OCI-LY3 (cell line): ENCODE results near the gene CUX1.

Source experiments
- H2AFZ ChIP-seq: fragments of 200-600, 300-600 bp; shearing (Covaris generic); 2 replicates; pipeline ENCODE4 v1.6.0; 2014; ENCODE audit warnings: antibody characterized with exemption, low read depth, low read length
- H3K27ac ChIP-seq: fragments of 200-600, 300-600 bp; sonication (generic); 2 replicates; pipeline ENCODE4 v1.5.1; 2014; ENCODE audit warnings: mild to moderate bottlenecking, low read length, moderate library complexity, mixed read lengths
- H3K27me3 ChIP-seq: fragments of 200-600, 300-600 bp; sonication (generic); 2 replicates; pipeline ENCODE4 v1.6.1; 2014; ENCODE audit warnings: low read depth, low read length, mixed read lengths
- H3K36me3 ChIP-seq: fragments of 200-600, 300-600 bp; sonication (generic); replicated peaks from 2 replicates; pipeline ENCODE3; 2014; ENCODE audit warnings: low read depth, low read length, mixed read lengths
- H3K4me1 ChIP-seq: fragments of 300-600, 200-600 bp; sonication (generic); 2 replicates; pipeline ENCODE4 v1.6.1; 2014; ENCODE audit warnings: low read length, mixed read lengths
- H3K4me2 ChIP-seq: fragments of 200-600, 300-600 bp; sonication (generic); 2 replicates; pipeline ENCODE4 v1.6.1; 2014; ENCODE audit warnings: low read length, mixed read lengths
- H3K4me3 ChIP-seq: fragments of 300-600, 200-600 bp; sonication (generic); 2 replicates; pipeline ENCODE4 v1.5.1; 2014; ENCODE audit warnings: antibody characterized with exemption, mild to moderate bottlenecking, low read length, moderate library complexity
- H3K79me2 ChIP-seq: fragments of 300-600, 200-600 bp; shearing (Covaris generic); 2 replicates; pipeline ENCODE4 v1.6.1; 2014; ENCODE audit warnings: mild to moderate bottlenecking, low read length, mixed read lengths
- H3K9ac ChIP-seq: fragments of 300-600, 200-600 bp; shearing (Covaris generic); 2 replicates; pipeline ENCODE4 v1.6.0; 2014; ENCODE audit warnings: mild to moderate bottlenecking, low read length, moderate library complexity
- H3K9me3 ChIP-seq: fragments of 200-600, 300-600 bp; shearing (Covaris generic); 2 replicates; pipeline ENCODE4 v1.6.1; 2014; ENCODE audit warnings: low read length, mixed read lengths; ENCODE audit not compliant: insufficient read depth
- H4K20me1 ChIP-seq: fragments of 200-600, 300-600 bp; sonication (generic); 2 replicates; pipeline ENCODE4 v1.6.1; 2016; ENCODE audit warnings: low read length, mixed read lengths; ENCODE audit not compliant: insufficient read depth
- CTCF ChIP-seq: fragments of 200-600, 300-600 bp; sonication (generic); IDR thresholded peaks from 2 replicates; pipeline ENCODE4 v1.5.1; 2014; ENCODE audit warnings: antibody characterized with exemption, low read length, low read depth
- EZH2phosphoT487 ChIP-seq: fragments of 200-600 bp; shearing (Covaris generic); IDR thresholded peaks from 2 replicates; pipeline ENCODE4 v1.6.1; 2018; ENCODE audit warnings: antibody characterized with exemption, mixed run types, low read depth

Gene CUX1

GRCh38 chr7:101943889-101944600 is 126.6 kb downstream of the CUX1 start:
- Histone ChIP-seq H3K79me2 (peaks cover 35% of the 10 kb centered on the region), H3K4me2 (no peak overlapping the region), H3K27me3 (no peaks in the 10 kb centered on the region), H3K9ac (no peak overlapping the region), H4K20me1 (peaks cover 62% of the 10 kb centered on the region), H3K27ac (no peak overlapping the region), H2AFZ (no peak overlapping the region), H3K4me3 (no peak overlapping the region), H3K9me3 (0 out of 2 replicates have a peak, but pooled peaks cover 2% of the 10 kb centered on the region), H3K36me3 (peaks cover 3% of the 10 kb centered on the region), H3K4me1 (peaks cover 34% of the 10 kb centered on the region)
- TF ChIP-seq CTCF (no peak), EZH2phosphoT487 (no peak)

GRCh38 chr7:101944611-101945010 is 127.2 kb downstream of the CUX1 start:
- Histone ChIP-seq H4K20me1 (peaks cover 58% of the 10 kb centered on the region), H3K27ac (no peak overlapping the region), H2AFZ (no peak overlapping the region), H3K4me2 (no peak overlapping the region), H3K4me3 (no peak overlapping the region), H3K9ac (no peak overlapping the region), H3K9me3 (no peaks in the 10 kb centered on the region), H3K4me1 (peaks cover 28% of the 10 kb centered on the region), H3K36me3 (no peaks in the 10 kb centered on the region), H3K79me2 (peaks cover 31% of the 10 kb centered on the region), H3K27me3 (no peaks in the 10 kb centered on the region)
- TF ChIP-seq CTCF (no peak), EZH2phosphoT487 (no peak)

GRCh38 chr7:101945034-101945758 is 127.8 kb downstream of the CUX1 start:
- H3K9ac ChIP-seq = no peak overlapping the region
- no peak overlapping the region for H3K27ac ChIP-seq
- TF ChIP-seq EZH2phosphoT487 (no peak), CTCF (no peak)
- H3K36me3 ChIP-seq = no peaks in the 10 kb centered on the region
- no peak overlapping the region for H2AFZ ChIP-seq
- peaks cover 28% of the 10 kb centered on the region for H3K79me2 ChIP-seq
- H3K4me2 ChIP-seq = no peak overlapping the region
- no peaks in the 10 kb centered on the region for H3K27me3 ChIP-seq
- peaks cover 23% of the 10 kb centered on the region for H3K4me1 ChIP-seq
- no peak overlapping the region for H3K4me3 ChIP-seq
- H4K20me1 ChIP-seq = peaks cover 55% of the 10 kb centered on the region
- H3K9me3 ChIP-seq = no peaks in the 10 kb centered on the region

- H3K27me3 ChIP-seq = no peaks in the 10 kb centered on the region
- H3K4me1 ChIP-seq = peaks cover 6% of the 10 kb centered on the region
- H3K27ac ChIP-seq = no peak overlapping the region
- H3K9ac ChIP-seq = no peak overlapping the region
- H3K4me3 ChIP-seq = no peak overlapping the region
- H3K9me3 ChIP-seq = no peaks in the 10 kb centered on the region
- H2AFZ ChIP-seq = no peak overlapping the region
- peaks cover 29% of the 10 kb centered on the region for H4K20me1 ChIP-seq
- no peak for TF ChIP-seq CTCF
- peaks cover 17% of the 10 kb centered on the region for H3K79me2 ChIP-seq
- no peak overlapping the region for H3K4me2 ChIP-seq
- H3K36me3 ChIP-seq = peaks cover 5% of the 10 kb centered on the region
Observed at GRCh38 chr7:101947899-101948298, 130.5 kb downstream of the CUX1 start.
